Measurements from ENCODE around the gene DNAI4. TPM values are rescaled to one million over a fixed set of nuclear protein-coding genes. Genes with fewer than 3 reads are reported as not detected.

The DNAI4 gene
- total RNA-seq, 1 experiment from 2014 or later, result 1.4 TPM

DNA sequence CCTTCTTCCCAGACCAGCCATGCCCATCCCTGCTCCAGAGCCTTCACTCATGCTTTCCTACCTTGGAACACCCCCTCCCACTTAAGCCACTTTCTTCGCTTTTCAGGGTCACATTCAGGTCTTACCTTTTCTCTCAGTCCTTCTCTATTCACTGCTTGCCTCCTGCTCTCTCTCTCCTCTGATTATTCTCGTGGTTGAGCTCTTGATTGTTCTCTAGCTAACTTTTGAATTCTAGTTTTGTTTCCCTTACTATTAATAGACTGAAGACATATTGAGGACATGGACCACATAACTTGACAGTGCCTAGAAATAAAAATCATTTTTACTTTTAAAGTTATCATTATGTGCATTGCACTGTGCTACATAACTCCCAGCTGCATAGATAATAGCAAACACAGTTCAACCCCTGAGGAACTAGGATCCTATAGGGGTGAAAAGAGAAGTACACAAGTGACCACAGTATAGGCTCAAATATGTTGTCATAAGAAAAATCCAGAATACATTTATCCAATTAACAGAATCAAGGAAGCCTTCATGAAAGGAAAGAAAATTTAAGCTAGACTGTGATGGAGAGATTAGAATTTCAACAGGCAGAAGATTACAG lies 145.1 kb downstream of the DNAI4 start:
- TF ChIP-seq, protein P1, sequence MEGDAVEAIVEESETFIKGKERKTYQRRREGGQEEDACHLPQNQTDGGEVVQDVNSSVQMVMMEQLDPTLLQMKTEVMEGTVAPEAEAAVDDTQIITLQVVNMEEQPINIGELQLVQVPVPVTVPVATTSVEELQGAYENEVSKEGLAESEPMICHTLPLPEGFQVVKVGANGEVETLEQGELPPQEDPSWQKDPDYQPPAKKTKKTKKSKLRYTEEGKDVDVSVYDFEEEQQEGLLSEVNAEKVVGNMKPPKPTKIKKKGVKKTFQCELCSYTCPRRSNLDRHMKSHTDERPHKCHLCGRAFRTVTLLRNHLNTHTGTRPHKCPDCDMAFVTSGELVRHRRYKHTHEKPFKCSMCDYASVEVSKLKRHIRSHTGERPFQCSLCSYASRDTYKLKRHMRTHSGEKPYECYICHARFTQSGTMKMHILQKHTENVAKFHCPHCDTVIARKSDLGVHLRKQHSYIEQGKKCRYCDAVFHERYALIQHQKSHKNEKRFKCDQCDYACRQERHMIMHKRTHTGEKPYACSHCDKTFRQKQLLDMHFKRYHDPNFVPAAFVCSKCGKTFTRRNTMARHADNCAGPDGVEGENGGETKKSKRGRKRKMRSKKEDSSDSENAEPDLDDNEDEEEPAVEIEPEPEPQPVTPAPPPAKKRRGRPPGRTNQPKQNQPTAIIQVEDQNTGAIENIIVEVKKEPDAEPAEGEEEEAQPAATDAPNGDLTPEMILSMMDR (IDR thresholded peaks at IDR 0.05; ENCODE audit: insufficient read depth in 1 of 2, low read depth in 1 of 2, low read length in 1 of 2, severe bottlenecking in 1 of 2, unreplicated experiment in 1 of 2), result no peak
- Mint-ChIP-seq H3K4me1 (ENCODE audit: low read depth, unreplicated experiment) (no peaks in the 10 kb centered on the region), H3K27ac (ENCODE audit: unreplicated experiment) (no peak overlapping the region), H3K36me3 (ENCODE audit: insufficient read depth, unreplicated experiment) (no peaks in the 10 kb centered on the region), H3K4me3 (ENCODE audit: unreplicated experiment) (no peak overlapping the region), H3K27me3 (ENCODE audit: insufficient read depth, unreplicated experiment) (peaks cover 11% of the 10 kb centered on the region), H3K9me3 (ENCODE audit: unreplicated experiment) (no peaks in the 10 kb centered on the region)
- Histone ChIP-seq H3K4me1 (no peaks in the 10 kb centered on the region), H3K9me3 (no peaks in the 10 kb centered on the region), H3K36me3 (ENCODE audit: control insufficient read depth, insufficient read depth, low read length) (no peaks in the 10 kb centered on the region), H3K27me3 (replicated peaks; ENCODE audit: control insufficient read depth, insufficient read depth, low read length) (no peaks in the 10 kb centered on the region), H3K4me3 (ENCODE audit: low read depth, low read length) (no peak overlapping the region)
- intact Hi-C loops (cut with micrococcal nuclease; ENCODE audit: unreplicated experiment), result no loop called here
- DNase-seq, result no peak
- BruUV-seq (replicated peaks), result no TSS peak
- ChIA-PET POLR2A (no interaction called here), CTCF (no interaction called here)

DNA sequence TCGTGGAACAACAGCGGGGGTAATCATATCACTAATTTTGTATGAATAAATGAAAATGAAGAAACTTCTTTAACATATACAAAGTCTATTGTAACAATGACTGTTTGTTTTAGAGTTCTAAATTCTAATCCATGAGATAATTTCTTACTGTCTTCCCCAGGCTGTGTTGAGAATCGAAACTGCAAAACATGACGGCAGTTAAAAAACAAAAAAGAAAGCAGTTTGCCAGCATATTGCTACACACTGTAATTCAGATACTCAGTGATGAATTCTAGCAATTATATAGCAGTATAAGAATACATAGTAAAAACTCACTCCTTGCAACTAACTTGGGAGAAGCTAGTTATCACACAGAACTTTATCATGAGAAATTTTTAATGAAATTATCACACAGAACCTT lies 145.7 kb downstream of the DNAI4 start:
- Histone ChIP-seq H3K9me3 (no peaks in the 10 kb centered on the region), H3K36me3 (ENCODE audit: control insufficient read depth, insufficient read depth, low read length) (no peaks in the 10 kb centered on the region), H3K4me1 (no peaks in the 10 kb centered on the region), H3K4me3 (ENCODE audit: low read depth, low read length) (no peak overlapping the region), H3K27me3 (replicated peaks; ENCODE audit: control insufficient read depth, insufficient read depth, low read length) (no peaks in the 10 kb centered on the region)
- Mint-ChIP-seq H3K4me3 (ENCODE audit: unreplicated experiment) (no peak overlapping the region), H3K36me3 (ENCODE audit: insufficient read depth, unreplicated experiment) (no peaks in the 10 kb centered on the region), H3K9me3 (ENCODE audit: unreplicated experiment) (no peaks in the 10 kb centered on the region), H3K27me3 (ENCODE audit: insufficient read depth, unreplicated experiment) (peaks cover 11% of the 10 kb centered on the region), H3K4me1 (ENCODE audit: low read depth, unreplicated experiment) (no peaks in the 10 kb centered on the region), H3K27ac (ENCODE audit: unreplicated experiment) (no peak overlapping the region)
- DNase-seq, result no peak
- no TSS peak for BruUV-seq (replicated peaks)
- intact Hi-C loops (cut with micrococcal nuclease; ENCODE audit: unreplicated experiment), result no loop called here
- CTCF ChIA-PET, result no interaction called here
- TF ChIP-seq, protein P1 (IDR thresholded peaks at IDR 0.05; ENCODE audit: insufficient read depth in 1 of 2, low read depth in 1 of 2, low read length in 1 of 2, severe bottlenecking in 1 of 2, unreplicated experiment in 1 of 2), result no peak
- POLR2A ChIA-PET, result no interaction called here

DNA sequence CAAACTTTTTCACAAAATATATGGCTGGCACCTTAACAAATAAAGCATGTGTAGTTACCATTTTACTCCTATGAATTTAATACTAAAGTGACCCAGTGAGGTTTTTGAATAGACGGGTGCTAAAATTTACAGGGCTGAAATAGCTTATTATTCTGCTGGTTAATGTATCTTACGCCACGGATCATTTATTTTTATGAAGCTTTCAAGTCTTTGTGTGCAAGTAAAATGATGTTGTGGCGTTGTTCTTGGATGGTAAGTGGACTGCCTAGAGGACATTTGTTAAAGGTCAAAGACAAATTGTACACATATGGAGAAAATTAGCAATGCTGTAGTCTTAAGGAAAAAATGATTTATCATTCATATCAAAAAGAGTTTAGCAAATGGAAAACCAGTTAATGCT lies 146.4 kb downstream of the DNAI4 start:
- POLR2A ChIA-PET, result no interaction called here
- Mint-ChIP-seq H3K27ac (ENCODE audit: unreplicated experiment) (no peak overlapping the region), H3K27me3 (ENCODE audit: insufficient read depth, unreplicated experiment) (peaks cover 11% of the 10 kb centered on the region)

More for the DNA sequence above, 146.4 kb downstream of the DNAI4 start:
- H3K4me3 Mint-ChIP-seq (ENCODE audit: unreplicated experiment), result no peak overlapping the region
- no peaks in the 10 kb centered on the region for H3K9me3 ChIP-seq
- H3K36me3 Mint-ChIP-seq (ENCODE audit: insufficient read depth, unreplicated experiment), result no peaks in the 10 kb centered on the region
- no peaks in the 10 kb centered on the region for H3K9me3 Mint-ChIP-seq (ENCODE audit: unreplicated experiment)
- no peaks in the 10 kb centered on the region for H3K36me3 ChIP-seq (ENCODE audit: control insufficient read depth, insufficient read depth, low read length)
- H3K4me3 ChIP-seq (ENCODE audit: low read depth, low read length), result no peak overlapping the region
- intact Hi-C loops (cut with micrococcal nuclease; ENCODE audit: unreplicated experiment), result no loop called here
- TF ChIP-seq, protein P1 (IDR thresholded peaks at IDR 0.05; ENCODE audit: insufficient read depth in 1 of 2, low read depth in 1 of 2, low read length in 1 of 2, severe bottlenecking in 1 of 2, unreplicated experiment in 1 of 2), result no peak
- no TSS peak for BruUV-seq (replicated peaks)
- CTCF ChIA-PET, result no interaction called here
- H3K27me3 ChIP-seq (replicated peaks; ENCODE audit: control insufficient read depth, insufficient read depth, low read length), result no peaks in the 10 kb centered on the region
- no peak for DNase-seq
- H3K4me1 Mint-ChIP-seq (ENCODE audit: low read depth, unreplicated experiment), result no peaks in the 10 kb centered on the region
- H3K4me1 ChIP-seq, result no peaks in the 10 kb centered on the region

All from Caco-2 (cell line).